GM13976 (cell line): ENCODE results near the gene ARHGAP26.

Experiments
- DNase-seq: peaks from one replicate; pipeline ENCODE4 v3.0.0; 2012; ENCODE audit warnings: low spot score
- CTCF ChIP-seq: IDR thresholded peaks from 2 replicates; pipeline ENCODE4 v1.5.1; 2012; ENCODE audit warnings: borderline replicate concordance, mild to moderate bottlenecking; ENCODE audit not compliant: insufficient read depth; ENCODE audit errors: extremely low read depth, missing control alignments, control extremely low read depth
- in situ Hi-C: fragments of 300-500 bp; cut with MboI; formaldehyde crosslinking; loops from one replicate; pipeline ENCODE4 v1.12.0; 2022; ENCODE audit warnings: low sequenced_read_pairs, mixed read lengths, inconsistent platforms; ENCODE audit not compliant: unreplicated experiment

ARHGAP26 gene

GRCh38 chr5:143194713-143195112, 424.5 kb downstream of the ARHGAP26 start:
- no peak for DNase-seq
- TF ChIP-seq CTCF: no peak
- in situ Hi-C loops: no loop called here

- in situ Hi-C loops: no loop called here
- TF ChIP-seq CTCF: no peak
Observed at GRCh38 chr5:143195491-143195890, 425.3 kb downstream of the ARHGAP26 start.

GRCh38 chr5:143196601-143197259, 426.6 kb downstream of the ARHGAP26 start:
- in situ Hi-C loops: no loop called here
- no peak for DNase-seq
- TF ChIP-seq CTCF: no peak

More at GRCh38 chr5:143195491-143195890, 425.3 kb downstream of the ARHGAP26 start:
- no peak for DNase-seq

- in situ Hi-C loops: no loop called here
- TF ChIP-seq CTCF: no peak
- DNase-seq: no peak
Observed at GRCh38 chr5:143197260-143197656, 427.1 kb downstream of the ARHGAP26 start.

GRCh38 chr5:143198332-143198731, 428.2 kb downstream of the ARHGAP26 start:
- DNase-seq: no peak
- no peak for TF ChIP-seq CTCF
- in situ Hi-C loops: no loop called here

GRCh38 chr5:143199161-143199560, 429.0 kb downstream of the ARHGAP26 start:
- in situ Hi-C loops: no loop called here
- TF ChIP-seq CTCF: no peak
- DNase-seq: no peak
